IMR-90 (cell line): ENCODE measurements around the gene MRPL4. TPM values are rescaled to one million over a fixed set of nuclear protein-coding genes. Genes with fewer than 3 reads are reported as not detected.
A peak's percentile ranks its signal among the peaks of the same experiment; 100 is the strongest.

Experiments used
- ATAC-seq: fragments of 200-7000 bp; cut with Tn5 transposase; 2 replicates; pipeline ENCODE4 v1.9.1; 2020; ENCODE audit warnings: low read depth, mild to moderate bottlenecking, moderate library complexity
- BruUV-seq: library from RNA; stranded (reverse); fragments of 400-500 nt; replicated peaks from 2 replicates; lab custom pipeline; 2021; lab: Mats Ljungman, UMichigan
- CTCF ChIA-PET: fragments of 300-600 bp; formaldehyde crosslinking; extraction: SDS; loops from one replicate; lab custom pipeline; 2021; ENCODE audit warnings: antibody characterized with exemption; lab: Yijun Ruan, JAX
- POLR2A ChIA-PET: fragments of 300-600 bp; sonication (Branson Sonifier 250); formaldehyde crosslinking; loops from one replicate; lab custom pipeline; 2022; ENCODE audit warnings: antibody characterized with exemption; ENCODE audit not compliant: unreplicated experiment; lab: Charles Lee
- DNase-seq: peaks from one replicate; pipeline ENCODE4 v3.0.0; 2013
- H2AFZ ChIP-seq: replicated peaks from 2 replicates; pipeline ENCODE3; 2013; ENCODE audit warnings: low read length, mild to moderate bottlenecking; ENCODE audit not compliant: poor library complexity
- H2AK5ac ChIP-seq: 2 replicates; pipeline ENCODE4 v1.6.1; 2013; ENCODE audit warnings: low read depth, low read length, inconsistent platforms
- H2AK9ac ChIP-seq: replicated peaks from 2 replicates; pipeline ENCODE3; 2013; ENCODE audit warnings: mild to moderate bottlenecking, low read depth, low read length, moderate library complexity; ENCODE audit not compliant: poor library complexity
- H2BK120ac ChIP-seq: 2 replicates; pipeline ENCODE4 v1.6.1; 2013; ENCODE audit warnings: low read depth, low read length, inconsistent platforms
- H2BK15ac ChIP-seq: 3 replicates; pipeline ENCODE4 v1.6.1; 2013; ENCODE audit warnings: low read depth, low read length, inconsistent platforms
- H2BK20ac ChIP-seq: 2 replicates; pipeline ENCODE4 v1.6.1; 2013; ENCODE audit warnings: low read depth, mild to moderate bottlenecking, inconsistent platforms, low read length, moderate library complexity
- H2BK5ac ChIP-seq: 2 replicates; pipeline ENCODE4 v1.6.1; 2013; ENCODE audit warnings: mild to moderate bottlenecking, low read depth, low read length, inconsistent platforms; ENCODE audit not compliant: poor library complexity, severe bottlenecking
- H3K14ac ChIP-seq: replicated peaks from 2 replicates; pipeline ENCODE4 v1.6.1; 2013; ENCODE audit warnings: low read depth, low read length, inconsistent platforms
- H3K18ac ChIP-seq: 2 replicates; pipeline ENCODE4 v1.6.1; 2013; ENCODE audit warnings: low read depth, low read length, control low read depth
- H3K23ac ChIP-seq: 2 replicates; pipeline ENCODE4 v1.6.1; 2013; ENCODE audit warnings: low read depth, low read length, inconsistent platforms
- H3K27ac ChIP-seq: 2 replicates; pipeline ENCODE4 v1.5.1; 2013; ENCODE audit warnings: mild to moderate bottlenecking, control low read depth, low read length; ENCODE audit not compliant: insufficient read depth
- H3K27me3 ChIP-seq: 2 replicates; pipeline ENCODE4 v1.6.1; 2013; ENCODE audit warnings: low read length; ENCODE audit not compliant: control insufficient read depth, insufficient read depth
- H3K36me3 ChIP-seq: 2 replicates; pipeline ENCODE4 v1.6.1; 2013; ENCODE audit warnings: low read length, mixed read lengths; ENCODE audit not compliant: control insufficient read depth, insufficient read depth
- H3K4ac ChIP-seq: 2 replicates; pipeline ENCODE4 v1.6.1; 2013; ENCODE audit warnings: low read depth, low read length, inconsistent platforms
- H3K4me1 ChIP-seq: 2 replicates; pipeline ENCODE4 v1.6.1; 2013; ENCODE audit warnings: low read length, mixed read lengths; ENCODE audit not compliant: control insufficient read depth, insufficient read depth
- H3K4me2 ChIP-seq: 2 replicates; pipeline ENCODE4 v1.6.1; 2013; ENCODE audit warnings: low read depth, mild to moderate bottlenecking, control low read depth, low read length, moderate library complexity
- H3K4me3 ChIP-seq: 2 replicates; pipeline ENCODE4 v1.5.1; 2013; ENCODE audit warnings: low read depth, mild to moderate bottlenecking, control low read depth, low read length, moderate library complexity; ENCODE audit not compliant: insufficient read depth
- H3K56ac ChIP-seq: 2 replicates; pipeline ENCODE4 v1.6.1; 2013; ENCODE audit warnings: low read length, inconsistent platforms; ENCODE audit not compliant: insufficient read depth; ENCODE audit errors: extremely low read depth
- H3K79me1 ChIP-seq, 2 experiments: 2 replicates each; pipeline ENCODE4 v1.6.1; 2013; ENCODE audit warnings: low read length in 2 of 2, inconsistent platforms in 1 of 2, low read depth in 1 of 2
- H3K9ac ChIP-seq: 2 replicates; pipeline ENCODE4 v1.6.1; 2013; ENCODE audit warnings: low read depth, low read length, control low read depth
- H3K9me1 ChIP-seq: 2 replicates; pipeline ENCODE4 v1.6.1; 2013; ENCODE audit warnings: low read length, inconsistent platforms; ENCODE audit not compliant: insufficient read depth
- H3K9me3 ChIP-seq: 2 replicates; pipeline ENCODE4 v1.6.1; 2013; ENCODE audit warnings: low read length; ENCODE audit not compliant: control insufficient read depth, insufficient read depth
- H4K20me1 ChIP-seq: 2 replicates; pipeline ENCODE4 v1.6.1; 2013; ENCODE audit warnings: low read length, inconsistent platforms; ENCODE audit not compliant: insufficient read depth
- H4K5ac ChIP-seq: 2 replicates; pipeline ENCODE4 v1.6.1; 2013; ENCODE audit warnings: mild to moderate bottlenecking, low read depth, low read length, control low read depth
- H4K8ac ChIP-seq, 2 experiments: 2 replicates each; pipeline ENCODE4 v1.6.1; 2013; ENCODE audit warnings: low read depth in 2 of 2, low read length in 2 of 2, control low read depth in 1 of 2, inconsistent platforms in 1 of 2
- H4K91ac ChIP-seq: 2 replicates; pipeline ENCODE4 v1.6.1; 2013; ENCODE audit warnings: low read depth, low read length, inconsistent platforms; ENCODE audit not compliant: insufficient read depth
- BHLHE40 ChIP-seq: fragments of 150-350 bp; IDR thresholded peaks from 2 replicates; pipeline ENCODE4 v1.6.1; 2016; ENCODE audit warnings: mild to moderate bottlenecking, low read depth, low read length
- CHD1 ChIP-seq: IDR thresholded peaks from 2 replicates; pipeline ENCODE4 v1.6.1; 2012; ENCODE audit warnings: low read depth, low read length, improper control_type of control experiment
- ELK1 ChIP-seq: fragments of 150-350 bp; IDR thresholded peaks from 2 replicates; pipeline ENCODE4 v1.6.1; 2016; ENCODE audit warnings: low read depth, mild to moderate bottlenecking, low read length, moderate library complexity, borderline replicate concordance
- FOS ChIP-seq: fragments of 150-350 bp; IDR thresholded peaks from 2 replicates; pipeline ENCODE4 v1.6.1; 2016; ENCODE audit warnings: low read depth, low read length
- MXI1 ChIP-seq: IDR thresholded peaks from 2 replicates; pipeline ENCODE4 v1.6.1; 2012; ENCODE audit warnings: low read depth, mild to moderate bottlenecking, low read length, moderate library complexity, borderline replicate concordance
- NFE2L2 ChIP-seq: fragments of 150-350 bp; IDR thresholded peaks from 2 replicates; pipeline ENCODE4 v1.6.1; 2016; ENCODE audit warnings: low read depth, mild to moderate bottlenecking, low read length
- POLR2A ChIP-seq: IDR thresholded peaks from 2 replicates; pipeline ENCODE4 v1.6.1; 2012; ENCODE audit warnings: mild to moderate bottlenecking, low read depth, low read length
- RAD21 ChIP-seq: IDR thresholded peaks from 2 replicates; pipeline ENCODE4 v1.6.1; 2012; ENCODE audit warnings: low read length, improper control_type of control experiment
- RCOR1 ChIP-seq: IDR thresholded peaks from 2 replicates; pipeline ENCODE4 v1.6.1; 2012; ENCODE audit warnings: mild to moderate bottlenecking, low read length, improper control_type of control experiment; ENCODE audit not compliant: insufficient replicate concordance
- RFX5 ChIP-seq: IDR thresholded peaks from 2 replicates; pipeline ENCODE4 v1.8.0; 2012; ENCODE audit warnings: low read depth, mild to moderate bottlenecking, low read length, moderate library complexity
- SMC3 ChIP-seq: fragments of 150-350 bp; IDR thresholded peaks from 2 replicates; pipeline ENCODE4 v1.6.1; 2016; ENCODE audit warnings: low read depth, mild to moderate bottlenecking, antibody characterized with exemption, low read length, moderate library complexity
- WGBS, 2 experiments: methylation state at CpG; one replicate each; pipeline versions ENCODE4 v1.1.5 to v1.1.7; 2013; ENCODE audit warnings: missing lambda C conversion rate in 2 of 2; ENCODE audit not compliant: insufficient read length in 1 of 2; ENCODE audit errors: extremely low coverage in 2 of 2; 5-methylcytosine and 5-hydroxymethylcytosine counted together
- dilution Hi-C: fragments of 300-500 bp; cut with HindIII; formaldehyde crosslinking; loops from one replicate; pipeline ENCODE4 v1.14.3; 2018; ENCODE audit warnings: low sequenced_read_pairs; ENCODE audit not compliant: unreplicated experiment
- in situ Hi-C: fragments of 300-500 bp; cut with MboI; formaldehyde crosslinking; loops from 3 replicates; pipeline ENCODE4 v1.14.3; 2019; ENCODE audit warnings: low sequenced_read_pairs, inconsistent platforms, mixed read lengths
- intact Hi-C: fragments of 100-400 bp; cut with micrococcal nuclease; formaldehyde crosslinking; loops from 2 replicates; pipeline ENCODE4 v1.10.0; 2022
- polyA plus RNA-seq, 3 experiments: library from polyadenylated mRNA; depleted of rRNA; stranded (reverse); fragments of >200 nt; gene quantifications; 2 replicates each; pipeline ENCODE4 v1.2.3, GENCODE V29; 2012; ENCODE audit warnings: low replicate concordance in 1 of 3
- total RNA-seq: library from RNA; depleted of rRNA; stranded (reverse); fragments of >200 nt; gene quantifications from 2 replicates; pipeline ENCODE4 v1.2.3, GENCODE V29; 2012

The MRPL4 gene
- total and polyA plus RNA-seq, 2 of the 4 experiments (the other 2 are of a cell fraction): 32.8 to 108 TPM

DNA sequence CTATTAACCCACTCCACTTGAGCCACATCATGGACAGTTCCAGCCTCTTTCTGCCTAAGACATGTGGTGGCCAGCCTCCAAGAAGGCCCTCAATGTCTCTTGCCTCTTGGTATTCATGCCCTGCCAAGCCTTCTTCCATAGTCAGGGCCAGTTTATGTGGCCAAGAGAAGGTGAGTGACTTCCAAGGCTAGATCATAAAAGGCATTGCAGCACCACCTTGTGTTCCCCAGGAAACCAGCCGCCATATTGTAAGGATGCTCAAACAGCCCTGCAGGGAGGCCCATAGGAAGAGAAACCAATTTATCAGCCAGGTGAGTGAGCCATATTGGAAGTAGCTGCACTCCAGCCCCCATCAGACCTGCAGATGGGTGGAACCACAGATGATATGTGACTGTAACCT, 45.0 kb upstream of the MRPL4 start:
- no peak overlapping the region for H3K18ac ChIP-seq
- H2BK120ac ChIP-seq: no peak overlapping the region; the same call in 1 of the 2 replicates
- POLR2A ChIA-PET: no interaction called here
- H3K79me1 ChIP-seq: no peaks in the 10 kb centered on the region
- in situ Hi-C loops (no loop called here), intact Hi-C loops (no loop called here), dilution Hi-C loops (no loop called here)
- no peak overlapping the region; the same call in 1 of the 2 replicates for H4K5ac ChIP-seq
- H3K4me3 ChIP-seq: no peak overlapping the region
- CTCF ChIA-PET: no interaction called here
- H3K9ac ChIP-seq: no peak overlapping the region
- H3K9me1 ChIP-seq: no peaks in the 10 kb centered on the region
- peaks cover 4% of the 10 kb centered on the region; the same call in 1 of the 2 replicates for H3K9me3 ChIP-seq
- DNase-seq (no peak), ATAC-seq (no peak)
- no peak overlapping the region for H3K4me2 ChIP-seq
- BruUV-seq: no TSS peak
- no peak overlapping the region for H4K8ac ChIP-seq
- no peak overlapping the region for H2AK9ac ChIP-seq
- H4K20me1 ChIP-seq: no peaks in the 10 kb centered on the region
- no peak for TF ChIP-seq RFX5
- TF ChIP-seq RAD21: no peak
- TF ChIP-seq ELK1: no peak
- no peak for TF ChIP-seq POLR2A
- no peak for TF ChIP-seq CHD1
- no peak for TF ChIP-seq NFE2L2
- no peak for TF ChIP-seq SMC3
- TF ChIP-seq BHLHE40: no peak
- TF ChIP-seq RCOR1: no peak
- no peak for TF ChIP-seq MXI1
- no peak for TF ChIP-seq FOS
- no peaks in the 10 kb centered on the region for H3K27me3 ChIP-seq
- H3K14ac ChIP-seq: no peak overlapping the region
- no peak overlapping the region for H3K23ac ChIP-seq
- H3K4ac ChIP-seq: no peak overlapping the region
- no peak overlapping the region for H3K56ac ChIP-seq
- H2BK5ac ChIP-seq: no peak overlapping the region
- 0 out of 2 replicates have a peak overlapping the region, but pooled peaks have one; percentile 8 for H2AK5ac ChIP-seq
- H4K91ac ChIP-seq: no peak overlapping the region
- no CpG with 5 or more reads among the region's 1 CpG for WGBS, 2 experiments
- no peaks in the 10 kb centered on the region for H3K36me3 ChIP-seq
- no peak overlapping the region for H2BK15ac ChIP-seq
- no peak overlapping the region for H2AFZ ChIP-seq
- no peak overlapping the region for H2BK20ac ChIP-seq
- peaks cover 7% of the 10 kb centered on the region for H3K4me1 ChIP-seq
- H3K27ac ChIP-seq: no peak overlapping the region
